Neuronal stem cell (in vitro differentiated cells): ENCODE data around the gene CPLX3.

Source experiments
- DNase-seq: peaks from one replicate; pipeline ENCODE4 v3.0.0-alpha.2; 2013; ENCODE audit warnings: low spot score
- H2AFZ ChIP-seq: one replicate; pipeline ENCODE4 v1.6.1; 2013; ENCODE audit warnings: mild to moderate bottlenecking, low read length, inconsistent platforms
- H2AK5ac ChIP-seq: 2 replicates; pipeline ENCODE4 v1.6.1; 2013; ENCODE audit warnings: low read depth, mild to moderate bottlenecking, inconsistent platforms, low read length, moderate library complexity, mixed read lengths
- H2BK120ac ChIP-seq: 2 replicates; pipeline ENCODE4 v1.6.1; 2013; ENCODE audit warnings: low read depth, mild to moderate bottlenecking, inconsistent platforms, low read length, moderate library complexity, mixed read lengths
- H2BK12ac ChIP-seq: one replicate; pipeline ENCODE4 v1.6.1; 2013; ENCODE audit warnings: low read length, inconsistent platforms
- H2BK15ac ChIP-seq: 2 replicates; pipeline ENCODE4 v1.6.1; 2013; ENCODE audit warnings: mild to moderate bottlenecking, low read length, inconsistent platforms, mixed read lengths
- H2BK5ac ChIP-seq: one replicate; pipeline ENCODE4 v1.6.1; 2013; ENCODE audit warnings: inconsistent platforms, mild to moderate bottlenecking, low read length, moderate library complexity
- H3K14ac ChIP-seq: one replicate; pipeline ENCODE4 v1.6.1; 2013; ENCODE audit warnings: low read length, inconsistent platforms
- H3K18ac ChIP-seq: 2 replicates; pipeline ENCODE4 v1.6.1; 2013; ENCODE audit warnings: low read length, inconsistent platforms
- H3K23ac ChIP-seq: 2 replicates; pipeline ENCODE4 v1.6.1; 2013; ENCODE audit warnings: low read depth, mild to moderate bottlenecking, mixed read lengths, low read length, inconsistent platforms; ENCODE audit not compliant: poor library complexity
- H3K27ac ChIP-seq: replicated peaks from 3 replicates; pipeline ENCODE4 v1.5.1; 2013; ENCODE audit warnings: low read length, inconsistent platforms
- H3K27me3 ChIP-seq, 3 experiments: 2 replicates each; pipeline ENCODE4 v1.6.1; 2013; ENCODE audit warnings: low read length in 3 of 3, mild to moderate bottlenecking in 2 of 3, inconsistent platforms in 1 of 3, low read depth in 1 of 3, mixed read lengths in 1 of 3, moderate library complexity in 1 of 3; ENCODE audit not compliant: control insufficient read depth in 3 of 3, insufficient read depth in 3 of 3
- H3K36me3 ChIP-seq, 2 donors: replicated peaks in 1 of 2; 2 replicates each; pipeline ENCODE4 v1.6.1; 2013; ENCODE audit warnings: low read length in 2 of 2; ENCODE audit not compliant: control insufficient read depth in 2 of 2, insufficient read depth in 2 of 2
- H3K4ac ChIP-seq: 2 replicates; pipeline ENCODE4 v1.6.1; 2013; ENCODE audit warnings: inconsistent platforms, mild to moderate bottlenecking, low read length, moderate library complexity
- H3K4me1 ChIP-seq, 2 donors: 1 replicate in 1 of 2; 2 replicates in 1 of 2; pipeline ENCODE4 v1.6.1; 2013; ENCODE audit warnings: low read length in 2 of 2, low read depth in 1 of 2; ENCODE audit not compliant: control insufficient read depth in 2 of 2, insufficient read depth in 1 of 2
- H3K4me2 ChIP-seq: one replicate; pipeline ENCODE4 v1.6.1; 2013; ENCODE audit warnings: mild to moderate bottlenecking, low read length, inconsistent platforms; ENCODE audit not compliant: insufficient read depth, poor library complexity, severe bottlenecking
- H3K4me3 ChIP-seq, 2 donors: 2 replicates each; pipeline ENCODE4 v1.5.1; 2013; ENCODE audit warnings: low read length in 2 of 2, mild to moderate bottlenecking in 2 of 2, inconsistent platforms in 1 of 2, moderate library complexity in 1 of 2
- H3K79me1 ChIP-seq: one replicate; pipeline ENCODE4 v1.6.1; 2013; ENCODE audit warnings: low read depth, mild to moderate bottlenecking, inconsistent platforms, low read length, moderate library complexity
- H3K9ac ChIP-seq: one replicate; pipeline ENCODE4 v1.6.1; 2013; ENCODE audit warnings: mild to moderate bottlenecking, low read depth, low read length, inconsistent platforms; ENCODE audit not compliant: poor library complexity
- H3K9me3 ChIP-seq, 2 donors: replicated peaks in 1 of 2; 2 replicates each; pipeline versions ENCODE3 to v1.6.1; 2013; ENCODE audit warnings: low read length in 2 of 2, mild to moderate bottlenecking in 2 of 2, inconsistent platforms in 1 of 2, low read depth in 1 of 2, mixed read lengths in 1 of 2, moderate library complexity in 1 of 2; ENCODE audit not compliant: control insufficient read depth in 2 of 2, insufficient read depth in 1 of 2
- H4K8ac ChIP-seq: one replicate; pipeline ENCODE4 v1.6.1; 2013; ENCODE audit warnings: low read depth, mild to moderate bottlenecking, inconsistent platforms, low read length, moderate library complexity
- H4K91ac ChIP-seq: one replicate; pipeline ENCODE4 v1.6.1; 2013; ENCODE audit warnings: low read length, low read depth, mild to moderate bottlenecking, inconsistent platforms; ENCODE audit not compliant: poor library complexity
- WGBS, 2 donors: extraction: QIAGEN DNeasy Blood & Tissue Kit; methylation state at CpG; one replicate each; pipeline ENCODE4 v1.1.7; 2013; ENCODE audit warnings: missing lambda C conversion rate in 2 of 2, mixed read lengths in 1 of 2; ENCODE audit not compliant: insufficient read length in 2 of 2, insufficient replicate concordance in 1 of 2; ENCODE audit errors: extremely low coverage in 2 of 2; 5-methylcytosine and 5-hydroxymethylcytosine counted together

CPLX3 gene

GRCh38 chr15:74829991-74830390 is 3.6 kb downstream of the CPLX3 start:
- Histone ChIP-seq H3K9me3 (no peaks in the 10 kb centered on the region), H3K4me3 (no peak overlapping the region), H3K27ac (no peak overlapping the region), H3K4me2 (no peak overlapping the region), H2BK5ac (no peak overlapping the region), H3K79me1 (no peaks in the 10 kb centered on the region), H3K23ac (no peak overlapping the region), H3K18ac (no peak overlapping the region), H2BK120ac (no peak overlapping the region), H3K4ac (no peak overlapping the region), H3K27me3 (peaks cover 0 to 62% (median 25%) of the 10 kb centered on the region in 3 experiments), H2AFZ (no peak overlapping the region), H2BK15ac (no peak overlapping the region), H2BK12ac (no peak overlapping the region), H4K8ac (no peak overlapping the region), H2AK5ac (no peak overlapping the region), H3K9ac (no peak overlapping the region), H3K4me1 (peaks cover 0 to 7% of the 10 kb centered on the region in 2 donors), H3K36me3 (no peaks in the 10 kb centered on the region), H4K91ac (no peak overlapping the region), H3K14ac (no peak overlapping the region)
- DNase-seq: no peak
- no CpG with 5 or more reads among the region's 6 CpGs for WGBS, 2 donors

- Histone ChIP-seq H3K4ac (no peak overlapping the region), H3K4me2 (no peak overlapping the region), H4K91ac (no peak overlapping the region), H3K18ac (no peak overlapping the region), H4K8ac (no peak overlapping the region), H2BK15ac (no peak overlapping the region), H2AFZ (no peak overlapping the region), H3K79me1 (no peaks in the 10 kb centered on the region), H2BK5ac (no peak overlapping the region), H3K9ac (no peak overlapping the region), H2AK5ac (no peak overlapping the region), H2BK120ac (no peak overlapping the region), H3K9me3 (no peaks in the 10 kb centered on the region), H3K23ac (no peak overlapping the region), H3K36me3 (peaks cover 0 to 6% of the 10 kb centered on the region in 2 donors), H3K27ac (no peak overlapping the region), H3K4me1 (peaks cover 0 to 7% of the 10 kb centered on the region in 2 donors), H3K14ac (no peak overlapping the region), H3K27me3 (peaks cover 0 to 54% (median 16%) of the 10 kb centered on the region in 3 experiments), H2BK12ac (no peak overlapping the region), H3K4me3 (no peak overlapping the region)
- WGBS, 2 donors: no CpG with 5 or more reads among the region's 5 CpGs
- DNase-seq: no peak
Measured at GRCh38 chr15:74830868-74831267, 4.4 kb downstream of the CPLX3 start.

GRCh38 chr15:74831813-74832495 is 5.5 kb downstream of the CPLX3 start:
- Histone ChIP-seq H4K91ac (no peak overlapping the region), H3K9ac (no peak overlapping the region), H3K36me3 (peaks cover 0 to 17% of the 10 kb centered on the region in 2 donors), H3K4me3 (no peak overlapping the region), H2BK120ac (no peak overlapping the region), H3K23ac (no peak overlapping the region), H3K18ac (no peak overlapping the region), H3K4ac (no peak overlapping the region), H3K4me2 (no peak overlapping the region), H3K4me1 (peaks cover 0 to 5% of the 10 kb centered on the region in 2 donors), H3K14ac (peak overlapping the region; percentile 73), H2BK15ac (no peak overlapping the region), H3K9me3 (no peaks in the 10 kb centered on the region), H2AK5ac (no peak overlapping the region), H3K27ac (no peak overlapping the region), H3K79me1 (no peaks in the 10 kb centered on the region), H4K8ac (no peak overlapping the region), H2BK12ac (no peak overlapping the region), H2BK5ac (no peak overlapping the region), H3K27me3 (peaks cover 0 to 44% (median 8%) of the 10 kb centered on the region in 3 experiments), H2AFZ (no peak overlapping the region)
- no CpG with 5 or more reads among the region's 15 CpGs for WGBS, 2 donors
- no peak for DNase-seq

GRCh38 chr15:74832826-74833225 is 6.4 kb downstream of the CPLX3 start:
- Histone ChIP-seq H2BK15ac (no peak overlapping the region), H3K27me3 (peaks cover 0 to 36% (median 1%) of the 10 kb centered on the region in 3 experiments), H3K23ac (no peak overlapping the region), H3K4me2 (no peak overlapping the region), H3K4me3 (no peak overlapping the region), H2BK12ac (no peak overlapping the region), H3K36me3 (peaks cover 0 to 20% of the 10 kb centered on the region in 2 donors), H2BK5ac (no peak overlapping the region), H3K9ac (no peak overlapping the region), H3K79me1 (no peaks in the 10 kb centered on the region), H3K4me1 (peaks cover 0 to 5% of the 10 kb centered on the region in 2 donors), H2AK5ac (no peak overlapping the region), H2AFZ (no peak overlapping the region), H3K27ac (no peak overlapping the region), H2BK120ac (no peak overlapping the region), H4K91ac (no peak overlapping the region), H3K4ac (no peak overlapping the region), H3K9me3 (no peaks in the 10 kb centered on the region), H3K14ac (no peak overlapping the region), H3K18ac (no peak overlapping the region), H4K8ac (no peak overlapping the region)
- WGBS, 2 donors: no CpG with 5 or more reads among the region's 4 CpGs
- DNase-seq: no peak
